Panc1 (cell line): Measurements from ENCODE around the gene TIMP3.

ENCODE experiments used
- CTCF ChIP-seq: fragments of 450-650 bp; IDR thresholded peaks from 2 replicates; pipeline ENCODE4 v1.5.1; 2017; ENCODE audit warnings: mild to moderate bottlenecking
- POLR2AphosphoS5 ChIP-seq: IDR thresholded peaks from 2 replicates; pipeline ENCODE4 v1.6.1; 2012; ENCODE audit warnings: mild to moderate bottlenecking, low read depth, low read length, moderate library complexity
- REST ChIP-seq, 2 experiments: IDR thresholded peaks; 2 replicates each; pipeline ENCODE4 v1.6.1; 2011 to 2012; ENCODE audit warnings: low read depth in 2 of 2, control low read depth in 1 of 2, low read length in 1 of 2, mild to moderate bottlenecking in 1 of 2, moderate library complexity in 1 of 2; ENCODE audit not compliant: insufficient read depth in 1 of 2
- TCF7L2 ChIP-seq: IDR thresholded peaks from 2 replicates; pipeline ENCODE4 v1.6.1; 2011; ENCODE audit warnings: mild to moderate bottlenecking, low read depth, low read length, inconsistent platforms

- TF ChIP-seq CTCF (no peak), POLR2AphosphoS5 (no peak), TCF7L2 (no peak), REST (IDR thresholded peaks at IDR 0.05; ENCODE audit: insufficient read depth in 1 of 2, low read depth in 2 of 2, low read length in 1 of 2) (no peak)
Measured at GRCh38 chr22:32887324-32887980, 85.9 kb downstream of the TIMP3 start.
